ENCODE measurements around the gene ANKRD20A1. TPM values are rescaled to one million over a fixed set of nuclear protein-coding genes. Genes with fewer than 3 reads are reported as not detected.
"Not testable (repeated sequence)": the region's sequence is repeated elsewhere in the genome, so short reads cannot be mapped to it uniquely, and the experiment has no call there.

Gene ANKRD20A1
- 1.1 and 1.2 TPM in 2 replicates for total RNA-seq

DNA sequence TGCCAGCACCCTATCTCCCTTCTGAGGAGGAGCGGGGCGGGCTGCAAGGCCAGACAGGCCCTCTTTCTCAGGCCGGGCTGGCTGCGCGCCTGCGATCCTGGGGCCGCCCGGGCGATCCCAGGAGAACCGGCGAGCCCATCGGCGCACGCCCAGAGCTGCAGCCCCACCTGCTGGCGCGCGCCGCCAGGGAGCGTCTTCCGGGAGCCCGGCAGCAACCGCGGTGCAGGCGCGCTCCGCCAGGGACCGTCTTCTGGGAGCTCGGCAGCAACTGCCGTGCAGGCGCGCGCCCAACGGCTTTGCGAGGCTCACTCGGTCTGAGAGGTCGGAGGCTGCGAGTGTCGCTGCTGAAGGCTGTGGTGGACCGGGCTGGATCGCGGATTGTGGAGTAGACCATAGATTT is at the start of gene ANKRD20A1:
ANKRD20A1 (plus strand) TSS at position 61 of the 400 bp plus-strand sequence. CDS start 496 bp downstream, outside the sequence.
- H3K4me1 Mint-ChIP-seq; H3K27ac Mint-ChIP-seq; H3K4me3 Mint-ChIP-seq; DNase-seq; intact Hi-C loops (cut with micrococcal nuclease); H3K27me3 Mint-ChIP-seq; H3K36me3 Mint-ChIP-seq (ENCODE audit: low read depth); H3K9me3 Mint-ChIP-seq: not testable (repeated sequence)

- intact Hi-C loops (cut with micrococcal nuclease): not testable (repeated sequence)
These were observed 26.6 kb upstream of the ANKRD20A1 start for GRCh38 chr9:67832088-67832487.

More at GRCh38 chr9:67832088-67832487, 26.6 kb upstream of the ANKRD20A1 start:
- peak; percentile 75 for DNase-seq
- H3K4me1 Mint-ChIP-seq; H3K27me3 Mint-ChIP-seq; H3K36me3 Mint-ChIP-seq (ENCODE audit: low read depth); H3K9me3 Mint-ChIP-seq; H3K27ac Mint-ChIP-seq; H3K4me3 Mint-ChIP-seq: not testable (repeated sequence)

All from activated CD4-positive, alpha-beta T cell treated with anti-CD3 and anti-CD28 coated beads, Interleukin-2, amount 10 ng/mL, durations not matched to agents 24 days and 14 days (primary cell).